NCI-H1092 treated with DMSO at 0.1 percent for 48 hours (cell line): ENCODE data around the gene SCYGR2.

Experiments
- DNase-seq: peaks from one replicate; lab custom pipeline; 2025; lab: John Stamatoyannopoulos, UW

SCYGR2 gene

GRCh38 chr2:227612546-227613271, 14.0 kb downstream of the SCYGR2 start:
- DNase-seq, result no peak

DNA sequence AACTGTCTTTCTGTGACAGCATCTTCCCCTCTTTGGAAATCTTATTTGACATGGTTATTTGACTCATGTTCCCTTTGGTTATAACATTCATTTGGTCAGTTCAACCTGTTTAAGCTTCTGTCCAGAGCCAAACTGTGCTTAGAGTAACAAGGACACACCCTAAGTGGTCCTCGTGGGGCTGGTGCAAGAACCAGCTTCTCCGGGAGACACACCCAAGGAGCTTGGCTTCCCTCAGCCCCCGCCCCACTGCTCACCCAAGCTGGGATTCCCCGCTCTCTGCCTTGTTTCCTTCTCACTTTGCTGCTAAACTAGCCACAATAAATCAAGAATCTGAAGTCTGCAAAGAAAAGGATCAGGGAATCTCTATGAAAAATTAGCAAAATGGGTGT, 14.6 kb downstream of the SCYGR2 start:
- no peak for DNase-seq

DNA sequence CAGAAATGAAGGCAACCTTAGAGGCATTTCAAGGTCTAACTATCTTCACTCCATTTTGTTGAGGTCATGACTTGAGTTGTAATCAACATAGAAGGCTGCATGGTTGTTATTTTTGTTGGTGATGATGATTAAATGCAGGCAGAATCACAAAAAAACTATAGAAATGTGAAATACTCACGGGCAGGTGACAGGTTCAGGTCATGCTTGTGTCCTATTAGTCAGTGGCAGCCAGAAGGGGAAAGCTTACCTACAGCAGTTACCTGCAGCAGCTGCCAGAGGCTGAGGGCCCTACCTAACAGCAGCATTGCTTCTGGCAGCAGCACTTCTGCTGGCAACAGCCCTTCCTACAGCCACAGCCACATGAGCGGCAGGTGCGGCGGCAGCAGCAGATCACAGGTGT, 15.6 kb downstream of the SCYGR2 start:
- DNase-seq, result no peak

GRCh38 chr2:227614740-227615139, 16.0 kb downstream of the SCYGR2 start, which contains the start of gene SCYGR3:
TSS of gene SCYGR3 (minus strand) at chr2:227614840. CDS start at chr2:227614840, 0 bp downstream.
- DNase-seq, result no peak

GRCh38 chr2:227615181-227615580, 16.5 kb downstream of the SCYGR2 start:
- no peak for DNase-seq

- DNase-seq, result no peak
These were observed 17.2 kb downstream of the SCYGR2 start for GRCh38 chr2:227615906-227616305.

GRCh38 chr2:227616631-227617030, 17.9 kb downstream of the SCYGR2 start:
- DNase-seq, result no peak

DNA sequence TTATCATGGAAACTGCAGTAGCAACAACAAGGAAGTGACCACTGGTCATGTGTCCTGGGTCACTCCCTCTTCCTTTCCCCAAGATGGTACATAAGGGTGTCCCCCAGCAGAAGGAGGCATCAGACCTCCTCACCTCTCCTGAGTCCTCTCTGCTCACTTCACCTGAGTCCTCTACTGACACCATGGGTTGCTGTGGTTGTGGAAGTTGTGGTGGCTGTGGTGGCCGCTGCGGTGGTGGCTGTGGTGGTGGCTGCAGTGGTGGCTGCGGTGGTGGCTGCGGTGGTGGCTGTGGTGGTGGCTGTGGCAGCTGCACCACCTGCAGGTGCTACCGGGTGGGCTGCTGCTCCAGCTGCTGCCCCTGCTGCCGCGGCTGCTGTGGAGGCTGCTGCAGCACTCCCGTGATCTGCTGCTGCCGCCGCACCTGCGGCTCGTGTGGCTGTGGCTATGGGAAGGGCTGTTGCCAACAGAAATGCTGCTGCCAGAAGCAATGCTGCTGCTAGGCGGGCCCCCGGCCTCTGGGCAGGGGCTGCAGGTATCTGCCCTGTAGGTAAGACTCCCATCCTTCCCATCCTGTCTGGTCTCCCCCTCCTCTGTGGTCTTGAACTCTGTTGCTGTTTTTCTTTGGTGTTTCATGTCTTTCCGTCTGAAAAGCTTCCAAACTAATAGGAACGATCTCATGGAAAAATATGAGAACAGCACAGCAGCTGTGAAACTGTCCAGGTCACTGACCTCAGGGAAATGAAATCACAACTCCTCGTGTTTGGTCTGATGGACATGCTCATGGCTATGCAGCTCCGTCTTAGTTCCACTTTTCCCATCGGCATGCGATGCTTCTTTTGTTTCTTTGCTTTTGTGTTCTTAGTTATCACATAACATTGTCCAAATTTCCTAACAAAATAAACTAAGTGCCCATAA, 18.9 kb downstream of the SCYGR2 start, which contains the start of gene SCYGR4:
Gene SCYGR4, plus strand, starts transcription at position 183 of the 915 bp plus-strand sequence. Its CDS starts 0 bp downstream, at position 183.
- no peak for DNase-seq

DNA sequence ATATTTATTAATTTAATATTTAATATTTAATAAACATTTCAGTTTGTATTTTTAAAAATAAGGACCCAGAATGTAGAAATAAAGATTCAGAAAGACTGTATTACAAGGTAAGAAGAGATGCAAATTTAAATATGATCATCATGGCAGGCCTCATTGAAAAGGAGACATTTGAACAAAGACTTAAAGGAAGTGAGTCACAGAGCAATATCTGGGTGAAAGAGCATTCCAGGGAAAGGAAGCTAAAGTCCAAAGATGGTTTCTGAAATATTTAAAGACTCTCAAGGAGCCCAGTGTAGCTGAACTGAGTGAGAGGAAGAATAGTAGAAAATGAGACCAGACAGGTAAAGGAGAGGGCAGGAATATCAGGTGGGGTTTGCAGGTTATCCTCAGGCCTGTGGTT, 24.5 kb downstream of the SCYGR2 start:
- no peak for DNase-seq

DNA sequence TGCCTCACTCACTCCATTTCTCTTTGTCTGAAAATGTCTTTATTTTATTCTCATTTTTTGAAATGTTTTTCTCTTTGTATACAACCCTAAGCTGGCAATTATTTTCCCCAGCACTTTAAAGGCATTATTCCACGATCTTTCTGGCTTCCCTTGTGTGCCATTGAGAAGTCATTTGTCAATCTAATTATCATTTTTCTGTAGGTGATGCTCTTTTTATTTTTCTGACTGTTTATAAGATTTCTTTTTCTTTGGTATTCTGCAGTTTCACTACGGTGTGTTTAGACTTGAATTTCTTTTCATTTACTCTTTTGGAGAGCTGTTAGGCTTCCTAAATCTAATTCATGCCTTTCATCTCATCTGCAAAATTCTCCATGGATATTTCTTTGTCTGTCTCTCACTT, 26.7 kb downstream of the SCYGR2 start:
- no peak for DNase-seq

- DNase-seq, result no peak
These were observed 28.0 kb downstream of the SCYGR2 start for GRCh38 chr2:227626580-227627151.

DNA sequence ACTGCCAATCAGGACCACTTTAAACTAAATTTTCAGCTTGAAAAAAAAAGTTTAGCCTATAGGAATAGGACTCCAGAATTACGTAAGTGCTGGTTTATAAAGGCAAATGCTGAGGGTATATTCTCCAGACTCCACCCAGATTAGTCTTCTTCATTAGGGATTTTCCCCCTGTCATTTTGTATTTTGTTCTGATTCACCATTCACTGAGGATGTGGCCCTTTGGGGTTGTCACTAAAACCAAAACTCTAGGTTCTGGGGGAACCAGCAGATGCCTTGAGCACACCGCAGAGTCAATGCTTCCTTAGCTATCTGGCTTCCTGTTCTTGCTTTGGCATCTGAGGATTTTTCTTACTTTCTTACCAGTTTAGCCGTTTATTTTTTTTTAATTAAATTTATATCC, 29.1 kb downstream of the SCYGR2 start:
- no peak for DNase-seq

DNA sequence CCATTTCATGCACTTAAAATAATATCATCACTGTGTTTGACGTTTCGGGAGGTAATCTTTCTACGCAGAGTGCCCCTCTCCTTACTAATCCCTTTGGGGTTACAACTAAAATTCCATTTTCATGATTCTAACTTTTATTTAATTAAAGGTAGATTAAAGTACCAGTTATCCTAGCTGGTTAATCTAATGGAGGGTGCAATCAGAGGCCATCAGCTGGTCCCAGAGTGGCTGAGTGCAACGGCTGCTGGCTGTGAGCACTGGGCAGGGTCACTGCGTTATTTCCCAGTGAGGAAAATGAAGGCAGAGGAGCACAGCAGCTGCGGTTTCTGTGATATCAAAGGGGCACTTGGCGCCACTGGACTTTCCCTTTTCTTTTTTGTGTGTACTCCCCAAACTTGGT, 30.7 kb downstream of the SCYGR2 start:
- DNase-seq, result no peak

DNA sequence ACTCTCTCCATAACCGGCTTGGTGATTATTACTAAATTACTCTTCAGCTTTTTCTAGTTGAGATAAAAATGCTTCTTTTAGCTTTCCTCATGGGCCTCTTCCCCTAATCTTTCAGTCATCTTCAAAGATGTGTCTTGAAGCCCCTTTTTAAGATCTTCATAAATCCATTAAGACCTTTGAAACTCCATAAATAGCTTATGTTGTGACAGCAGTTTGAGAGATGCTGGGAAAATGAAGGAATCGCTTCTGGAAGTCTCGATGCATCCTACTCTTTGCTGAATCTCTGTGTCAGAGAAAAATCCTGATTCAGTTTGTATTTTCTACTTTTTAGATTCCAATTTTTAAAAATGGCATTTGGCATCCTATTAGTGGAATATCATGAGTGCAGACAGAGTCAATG, 31.6 kb downstream of the SCYGR2 start:
- DNase-seq, result no peak

DNA sequence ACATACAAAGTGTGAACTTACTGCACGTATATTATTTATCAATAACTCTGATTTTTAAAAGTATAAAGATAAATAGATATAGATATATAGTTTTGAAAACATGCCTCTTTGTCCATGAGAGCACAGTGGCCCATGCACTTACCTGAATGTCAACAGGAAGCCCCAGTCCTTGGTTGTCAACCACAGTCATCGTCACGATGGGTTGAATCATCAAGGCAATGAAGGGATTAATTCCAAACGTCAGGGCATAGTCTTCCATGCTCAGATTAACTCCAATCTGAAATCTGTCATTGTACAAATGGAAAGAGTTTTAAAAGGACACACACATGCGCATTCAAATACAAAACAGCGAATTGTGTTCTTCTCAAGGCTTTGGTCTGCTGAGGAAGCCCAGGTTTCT, 34.1 kb downstream of the SCYGR2 start:
- DNase-seq, result no peak

DNA sequence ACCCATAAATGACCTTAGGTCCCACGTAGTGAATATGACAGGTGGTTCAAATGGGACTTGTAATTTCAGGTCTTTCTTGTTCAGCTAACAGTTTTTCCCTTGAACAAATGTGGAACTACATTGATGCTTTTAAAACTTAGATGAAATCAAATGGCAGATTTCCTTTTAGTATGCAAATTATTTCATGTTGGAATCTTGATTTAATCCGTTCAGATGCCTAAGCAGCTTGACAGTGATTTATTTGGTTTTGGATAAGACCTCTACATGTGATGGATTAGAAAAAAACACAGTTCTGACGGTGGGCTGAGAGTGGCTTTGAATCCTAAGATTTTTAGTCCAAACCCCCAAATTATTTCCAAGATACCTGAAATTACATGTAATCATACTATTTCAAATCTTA, 35.5 kb downstream of the SCYGR2 start:
- DNase-seq, result no peak

DNA sequence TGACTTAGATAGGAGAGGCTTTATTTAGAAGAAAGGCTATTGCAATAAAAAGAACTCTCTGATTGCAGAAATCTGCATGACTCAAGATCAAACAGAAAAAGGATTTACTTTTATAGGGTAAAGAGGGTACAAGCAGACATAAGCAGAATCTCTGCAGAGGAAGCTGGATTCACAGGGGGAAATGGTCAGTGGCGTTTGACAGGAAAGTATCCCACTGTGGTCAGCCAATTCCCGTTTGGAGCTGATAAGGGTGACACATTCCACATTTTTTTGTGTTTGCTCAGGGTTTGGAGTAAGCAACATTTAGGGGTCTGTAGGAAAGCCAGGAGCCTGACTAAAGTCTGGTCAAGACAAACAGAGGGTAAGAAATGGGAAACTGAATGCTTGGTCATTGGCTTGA, 44.0 kb downstream of the SCYGR2 start:
- DNase-seq, result no peak

DNA sequence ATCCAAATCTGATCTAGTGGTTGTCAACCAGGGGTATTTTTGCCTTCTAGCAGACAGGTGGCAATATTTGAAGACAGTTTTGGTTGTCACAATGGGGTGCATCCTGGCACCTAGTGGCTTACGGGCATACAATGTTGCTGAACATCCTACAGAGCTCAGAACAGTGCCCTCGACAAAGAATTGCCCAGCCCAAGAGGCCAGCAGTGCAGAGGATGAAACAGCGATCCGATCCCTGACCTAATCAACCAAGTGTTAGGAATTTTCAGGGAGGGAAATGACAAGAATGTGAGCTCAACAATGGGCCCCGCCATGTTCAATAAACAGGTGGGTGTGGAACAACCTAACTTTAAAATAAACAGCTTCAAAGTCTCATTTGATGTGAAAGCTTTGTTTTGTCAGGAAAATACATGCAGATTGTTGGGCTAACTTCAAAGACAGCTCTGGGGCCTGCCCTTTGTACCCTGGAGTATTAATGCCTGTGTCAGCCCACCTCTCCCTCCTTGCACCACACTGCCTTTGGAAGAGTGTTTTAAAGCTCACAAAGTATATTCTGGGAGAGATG, 45.4 kb downstream of the SCYGR2 start:
- no peak for DNase-seq
